Transverse colon (tissue), 4 donors: ENCODE data around the gene FAXDC2.

Source experiments
- CTCF ChIP-seq, 5 experiments: fragments of 200-600 bp in 3 of 5; fragments of 450-650 bp in 2 of 5; sonication (generic) in 3 of 5; IDR thresholded peaks; 1 replicate in 2 of 5; 2 replicates in 3 of 5; pipeline ENCODE4 v1.5.1; 2016 to 2017; ENCODE audit warnings: antibody characterized with exemption in 5 of 5, inconsistent platforms in 3 of 5, mild to moderate bottlenecking in 2 of 5, moderate library complexity in 1 of 5
- EP300 ChIP-seq: sonication (generic); formaldehyde crosslinking; IDR thresholded peaks from one replicate; pipeline ENCODE4 v1.6.1; 2017; ENCODE audit warnings: antibody characterized with exemption, low read depth
- POLR2A ChIP-seq: fragments of 450-650 bp; IDR thresholded peaks from one replicate; pipeline ENCODE4 v1.6.1; 2016; ENCODE audit warnings: antibody characterized with exemption, mild to moderate bottlenecking, moderate library complexity
- POLR2AphosphoS5 ChIP-seq, 3 donors: sonication (generic); formaldehyde crosslinking; IDR thresholded peaks; one replicate each; pipeline ENCODE4 v1.6.1; 2016; ENCODE audit warnings: antibody characterized with exemption in 3 of 3

- TF ChIP-seq POLR2AphosphoS5 (IDR thresholded peaks at IDR 0.05) (no peak), CTCF (IDR thresholded peaks at IDR 0.05) (no peak), POLR2A (no peak), EP300 (no peak)
Measured at GRCh38 chr5:154793599-154794524, 56.5 kb downstream of the FAXDC2 start.
